GM19463 (cell line): Measurements from ENCODE around the gene THOC2.
"Not testable (repeated sequence)": the region's sequence is repeated elsewhere in the genome, so short reads cannot be mapped to it uniquely, and the experiment has no call there.

Experiments used
- ATAC-seq: cut with Tn5 transposase; IDR thresholded peaks from one replicate; pipeline ENCODE4 v1.9.1; 2021; ENCODE audit warnings: mild to moderate bottlenecking, moderate library complexity; ENCODE audit not compliant: unreplicated experiment

The THOC2 gene

GRCh38 chrX:123581586-123581985 is 151.3 kb downstream of the THOC2 start:
- ATAC-seq = no peak

- ATAC-seq = no peak
Measured at GRCh38 chrX:123580792-123581191, 152.1 kb downstream of the THOC2 start.

- ATAC-seq = not testable (repeated sequence)
Measured at GRCh38 chrX:123574027-123574426, 158.8 kb downstream of the THOC2 start.

- ATAC-seq = no peak
Measured at GRCh38 chrX:123570011-123570590, 162.8 kb downstream of the THOC2 start.

- no peak for ATAC-seq
Measured at GRCh38 chrX:123563167-123563566, 169.7 kb downstream of the THOC2 start.

GRCh38 chrX:123562342-123563146 is 170.3 kb downstream of the THOC2 start:
- ATAC-seq = no peak

GRCh38 chrX:123561439-123562215 is 171.2 kb downstream of the THOC2 start:
- no peak for ATAC-seq

GRCh38 chrX:123550829-123551228 is 182.0 kb downstream of the THOC2 start:
- ATAC-seq = no peak
